ENCODE measurements around the gene SCYGR3.

GRCh38 chr2:227653419-227653818, 38.8 kb upstream of the SCYGR3 start:
- TF ChIP-seq BHLHE40 (IDR thresholded peaks at IDR 0.05; ENCODE audit: borderline replicate concordance) (no peak), PKNOX1 (IDR thresholded peaks at IDR 0.05) (no peak), ELF4 (IDR thresholded peaks at IDR 0.05) (no peak), TARDBP (IDR thresholded peaks at IDR 0.05) (no peak), CTBP1 (IDR thresholded peaks at IDR 0.05; ENCODE audit: borderline replicate concordance) (no peak), ARNT (IDR thresholded peaks at IDR 0.05) (no peak), FOXM1 (IDR thresholded peaks at IDR 0.05; ENCODE audit: borderline replicate concordance) (no peak), NFRKB (IDR thresholded peaks at IDR 0.05) (no peak), SP1 (IDR thresholded peaks at IDR 0.05) (no peak)
